HS-27A (cell line): ENCODE data around the gene ATP11A.

Experiments
- DNase-seq: peaks from one replicate; pipeline ENCODE4 v3.0.0-alpha.2; 2012; ENCODE audit warnings: low read depth, missing footprints

The ATP11A gene

DNA sequence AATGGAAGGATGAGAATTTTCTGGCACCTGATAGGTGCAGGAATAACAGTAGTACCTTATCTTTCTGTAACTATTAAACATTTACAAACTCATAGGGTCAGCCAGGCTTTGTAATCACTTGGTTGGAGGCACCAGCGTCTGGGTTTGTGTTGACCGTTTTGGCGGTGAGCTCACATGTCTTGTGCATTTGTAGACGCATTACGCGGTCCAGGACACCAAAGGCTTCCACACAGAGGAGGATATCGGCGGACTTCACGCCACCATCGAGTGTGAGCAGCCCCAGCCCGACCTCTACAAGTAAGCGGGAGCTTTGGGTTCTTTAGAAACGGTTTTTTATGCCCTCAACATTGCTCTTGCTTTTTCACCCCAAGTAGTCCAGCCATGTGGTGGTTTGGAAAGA, 129.3 kb downstream of the ATP11A start:
- no peak for DNase-seq

DNA sequence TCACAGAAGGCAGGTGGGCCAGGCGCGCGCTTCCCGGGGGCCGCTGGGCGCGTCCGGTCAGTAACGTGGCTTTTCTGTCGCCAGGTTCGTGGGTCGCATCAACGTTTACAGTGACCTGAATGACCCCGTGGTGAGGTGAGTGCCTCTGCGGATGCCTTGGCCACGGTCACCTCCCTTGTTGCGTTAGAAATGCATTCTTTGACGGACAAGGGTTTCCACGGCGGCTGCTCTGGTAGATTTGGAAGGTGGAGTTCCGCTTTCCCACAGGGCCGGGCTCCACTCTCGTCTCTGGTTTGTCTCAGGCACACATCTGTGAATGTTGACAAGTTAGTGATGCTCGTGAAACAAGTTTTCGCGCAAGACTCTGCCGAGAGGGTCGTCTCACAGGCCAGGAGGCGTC, 130.0 kb downstream of the ATP11A start:
- DNase-seq = no peak

DNA sequence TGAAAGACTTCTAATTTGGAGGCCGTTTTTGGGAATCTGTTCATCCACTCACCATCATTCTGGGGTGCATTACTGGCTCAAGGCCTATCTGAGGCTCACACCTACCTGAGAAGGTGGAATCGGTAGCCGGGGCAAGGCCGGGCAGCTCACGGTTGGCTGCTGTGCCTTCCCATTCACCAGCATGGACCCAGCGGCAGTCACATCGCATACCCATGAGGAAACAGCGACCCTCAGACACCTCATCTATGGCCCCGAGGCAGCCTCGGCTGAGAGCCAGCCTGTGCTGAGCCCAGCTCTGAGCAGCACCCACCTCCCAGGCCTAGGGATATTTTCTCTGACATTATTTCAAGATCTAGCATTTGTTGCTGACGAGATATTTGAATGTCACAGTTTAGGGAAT, 130.5 kb downstream of the ATP11A start:
- DNase-seq = no peak

DNA sequence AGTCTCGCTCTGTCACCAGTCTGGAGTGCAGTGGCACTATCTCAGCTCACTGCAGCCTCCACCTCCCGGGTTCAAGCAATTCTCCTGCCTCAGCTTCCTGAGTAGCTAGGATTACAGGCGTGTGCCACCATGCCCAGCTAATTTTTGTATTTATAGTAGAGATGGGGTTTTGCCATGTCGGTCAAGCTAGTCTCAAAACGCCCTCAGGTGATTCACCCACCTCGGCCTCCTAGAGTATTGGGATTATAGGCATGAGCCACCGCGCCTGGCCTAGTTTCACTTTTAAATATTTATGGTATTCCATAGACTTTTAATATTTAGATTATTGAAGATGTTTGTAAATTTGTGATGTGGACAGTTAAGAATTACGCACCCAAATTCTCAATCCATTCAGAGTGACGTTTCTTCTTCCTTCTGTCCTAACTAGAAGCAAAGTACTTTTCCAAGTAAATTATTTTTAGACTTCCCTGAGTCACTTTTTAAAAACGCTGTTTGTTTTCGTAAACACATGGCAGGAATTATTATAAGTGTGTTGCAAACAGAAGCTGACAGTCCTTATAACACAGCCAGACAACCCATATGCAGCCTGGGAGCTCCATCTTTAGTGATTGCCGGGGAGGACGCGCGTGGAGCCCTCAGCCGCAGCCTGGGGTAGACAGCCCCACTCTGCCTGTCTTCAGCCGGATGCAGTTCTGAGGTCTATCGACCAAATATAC, 131.7 kb downstream of the ATP11A start:
- DNase-seq = no peak

DNA sequence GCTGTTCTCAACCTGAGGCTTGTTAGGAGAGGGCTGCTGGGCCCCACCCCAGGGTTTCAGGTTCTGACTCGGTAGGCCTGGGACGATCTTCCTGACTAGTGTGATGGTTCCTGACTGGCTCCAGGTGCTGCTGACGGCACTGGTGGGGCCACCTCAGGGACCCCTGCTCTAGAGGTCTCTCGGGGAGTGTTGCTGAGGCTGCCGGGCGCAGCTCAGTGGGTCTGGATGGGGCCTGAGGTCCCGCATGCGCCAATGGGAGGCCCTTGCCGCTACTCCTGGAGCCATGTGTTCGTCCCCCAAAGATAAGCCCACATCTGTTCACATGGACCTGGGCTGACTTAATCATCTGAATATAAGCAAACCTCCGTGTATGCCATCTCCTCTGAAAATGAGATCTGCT, 133.0 kb downstream of the ATP11A start:
- DNase-seq = no peak

DNA sequence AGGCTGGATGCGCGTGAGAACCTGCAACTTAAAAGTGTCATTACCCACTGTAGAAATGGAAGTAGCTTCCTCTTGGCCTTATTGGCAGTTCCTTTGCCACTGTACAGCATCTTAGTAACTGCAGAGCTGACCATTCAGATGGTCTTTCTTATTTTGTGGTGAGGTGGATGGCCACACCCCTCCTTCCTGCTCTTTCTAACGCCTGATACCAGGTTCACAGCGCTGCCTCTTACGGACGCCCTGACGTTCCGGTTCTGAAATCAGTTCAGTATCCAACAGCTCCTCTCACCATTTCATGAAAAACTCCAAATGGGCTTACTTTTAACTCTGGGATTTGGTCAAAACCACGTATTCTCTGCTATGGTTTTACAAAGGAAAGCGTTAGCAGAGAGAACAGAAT, 134.6 kb downstream of the ATP11A start:
- DNase-seq = no peak

DNA sequence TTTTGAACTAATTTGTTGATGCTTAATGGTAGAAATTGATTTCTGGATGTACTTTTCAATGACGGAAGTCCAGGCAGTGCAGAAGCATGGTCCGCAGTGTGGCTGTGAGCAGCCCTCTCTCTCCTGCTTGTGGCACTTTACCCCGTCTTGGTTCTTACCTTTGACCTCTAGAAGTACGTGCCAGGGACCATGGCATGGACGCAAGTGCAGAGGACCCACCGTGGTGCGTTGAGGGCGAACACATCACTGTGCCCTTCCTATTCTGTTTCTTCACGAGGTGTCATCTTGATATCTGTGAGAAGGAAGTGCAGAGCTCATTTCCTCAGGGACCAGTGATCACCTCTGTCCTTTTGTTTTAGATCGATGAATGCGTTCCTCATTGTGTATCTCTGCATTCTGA, 135.2 kb downstream of the ATP11A start:
- no peak for DNase-seq

DNA sequence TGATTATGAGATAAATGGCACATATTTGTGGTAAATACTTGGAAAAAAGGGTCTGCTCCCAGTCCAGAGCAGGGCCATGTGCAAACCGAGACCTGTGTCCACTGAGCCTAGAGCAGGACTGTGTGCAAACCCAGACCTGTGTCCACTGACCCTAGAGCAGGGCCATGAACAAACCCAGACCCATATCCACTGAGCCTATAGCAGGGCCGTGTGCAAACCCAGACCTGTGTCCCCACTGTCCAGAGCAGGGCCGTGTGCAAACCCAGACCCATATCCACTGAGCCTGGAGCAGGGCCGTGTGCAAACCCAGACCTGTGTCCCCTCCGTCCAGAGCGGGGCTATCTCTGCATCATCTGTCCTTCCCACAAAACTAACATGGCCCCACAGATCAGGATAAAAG, 136.0 kb downstream of the ATP11A start:
- no peak for DNase-seq

DNA sequence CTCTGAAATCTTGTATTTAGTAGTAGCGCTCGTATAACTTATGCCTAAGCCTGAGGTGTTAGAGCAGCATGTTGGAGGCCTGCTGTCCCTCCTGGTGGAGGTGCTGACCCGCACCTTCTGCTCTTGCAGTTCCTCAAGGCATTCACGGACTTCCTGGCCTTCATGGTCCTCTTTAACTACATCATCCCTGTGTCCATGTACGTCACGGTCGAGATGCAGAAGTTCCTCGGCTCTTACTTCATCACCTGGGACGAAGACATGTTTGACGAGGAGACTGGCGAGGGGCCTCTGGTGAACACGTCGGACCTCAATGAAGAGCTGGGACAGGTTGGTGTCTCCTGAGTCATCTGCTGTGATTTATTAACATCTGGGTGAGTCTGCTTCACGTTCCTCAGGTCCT, 136.7 kb downstream of the ATP11A start:
- DNase-seq = no peak

DNA sequence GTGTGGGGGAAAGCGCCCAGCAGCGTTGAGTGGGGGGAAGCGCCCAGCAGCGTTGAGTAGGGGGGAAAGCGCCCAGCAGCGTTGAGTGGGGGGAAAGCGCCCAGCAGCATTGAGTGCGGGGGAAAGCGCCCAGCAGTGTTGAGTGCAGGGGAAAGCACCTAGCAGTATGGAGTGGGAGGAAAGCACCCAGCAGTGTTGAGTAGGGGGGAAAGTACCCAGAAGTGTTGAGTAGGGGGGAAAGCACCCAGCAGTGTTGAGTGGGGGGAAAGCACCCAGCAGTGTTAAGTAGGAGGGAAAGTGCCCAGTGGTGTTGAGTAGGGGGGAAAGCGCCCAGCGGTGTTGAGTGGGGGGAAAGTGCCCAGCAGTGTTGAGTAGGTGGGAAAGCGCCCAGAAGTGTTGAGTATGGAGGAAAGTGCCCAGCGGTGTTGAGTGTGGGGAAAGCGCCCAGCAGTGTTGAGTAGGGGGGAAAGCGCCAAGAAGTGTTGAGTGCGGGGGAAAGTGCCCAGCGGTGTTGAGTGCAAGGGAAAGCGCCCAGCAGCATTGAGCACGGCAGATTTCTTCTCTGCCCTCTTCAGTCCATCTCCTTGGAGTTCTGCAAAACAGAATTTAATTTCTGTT, 138.4 kb downstream of the ATP11A start:
- DNase-seq = no peak

DNA sequence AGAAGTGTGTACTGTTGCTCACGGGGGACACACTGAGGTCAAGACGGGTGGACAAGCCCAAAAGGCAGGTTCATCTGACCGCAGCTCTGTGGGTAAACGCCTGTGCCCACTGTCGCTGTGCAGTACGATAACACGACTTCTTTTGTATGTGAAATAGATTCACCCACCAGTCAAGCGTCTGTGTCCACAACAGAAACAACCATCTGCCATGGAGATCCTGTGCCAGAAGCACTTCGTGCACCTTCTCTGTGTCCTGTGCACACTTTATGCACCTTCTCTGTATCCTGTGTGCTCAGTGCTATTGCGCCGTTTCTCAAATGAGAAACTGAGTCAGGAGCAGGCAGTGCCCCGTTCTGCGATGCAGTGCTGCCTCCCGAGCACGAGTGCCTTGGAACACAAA, 138.9 kb downstream of the ATP11A start:
- DNase-seq = no peak

DNA sequence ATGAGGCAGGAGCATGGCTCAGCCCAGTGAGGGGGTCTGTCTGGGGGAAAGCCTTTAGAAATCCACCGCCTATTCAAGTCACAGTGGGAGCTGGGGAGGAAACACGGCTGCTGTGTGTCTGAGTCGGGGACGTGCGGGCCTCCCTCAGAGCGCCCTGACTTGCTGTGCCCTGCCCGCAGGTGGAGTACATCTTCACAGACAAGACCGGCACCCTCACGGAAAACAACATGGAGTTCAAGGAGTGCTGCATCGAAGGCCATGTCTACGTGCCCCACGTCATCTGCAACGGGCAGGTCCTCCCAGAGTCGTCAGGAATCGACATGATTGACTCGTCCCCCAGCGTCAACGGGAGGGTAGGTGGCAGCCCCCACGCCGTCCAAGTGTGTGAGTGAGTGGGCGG, 141.4 kb downstream of the ATP11A start:
- DNase-seq = no peak

DNA sequence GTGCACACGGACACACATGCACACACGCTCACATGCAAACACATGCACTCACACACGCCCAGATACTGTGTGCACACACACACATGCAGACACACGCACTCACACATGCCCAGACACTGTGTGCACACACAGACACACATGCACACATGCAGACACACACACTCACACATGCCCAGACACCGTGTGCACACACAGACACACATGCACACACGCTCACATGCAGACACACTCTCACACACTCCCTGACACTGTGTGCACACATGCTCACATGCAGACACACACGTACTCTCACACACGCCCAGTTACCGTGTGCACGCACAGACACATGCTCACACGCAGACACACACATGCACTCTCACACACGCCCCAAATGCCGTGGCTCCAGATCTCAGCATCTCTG, 142.0 kb downstream of the ATP11A start:
- no peak for DNase-seq

DNA sequence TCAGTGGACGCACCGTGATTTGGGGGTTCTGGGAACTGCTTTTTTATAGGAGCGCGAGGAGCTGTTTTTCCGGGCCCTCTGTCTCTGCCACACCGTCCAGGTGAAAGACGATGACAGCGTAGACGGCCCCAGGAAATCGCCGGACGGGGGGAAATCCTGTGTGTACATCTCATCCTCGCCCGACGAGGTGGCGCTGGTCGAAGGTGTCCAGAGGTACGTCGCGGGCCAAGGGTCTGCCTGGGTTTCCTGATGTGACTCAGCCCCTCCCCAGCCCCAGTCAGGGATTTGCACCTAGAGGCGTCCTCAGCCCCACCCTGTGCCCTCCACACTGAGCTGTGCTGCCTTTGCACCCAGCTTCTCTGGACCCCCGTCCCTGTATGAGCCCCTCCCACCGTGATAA, 143.0 kb downstream of the ATP11A start:
- DNase-seq = no peak

DNA sequence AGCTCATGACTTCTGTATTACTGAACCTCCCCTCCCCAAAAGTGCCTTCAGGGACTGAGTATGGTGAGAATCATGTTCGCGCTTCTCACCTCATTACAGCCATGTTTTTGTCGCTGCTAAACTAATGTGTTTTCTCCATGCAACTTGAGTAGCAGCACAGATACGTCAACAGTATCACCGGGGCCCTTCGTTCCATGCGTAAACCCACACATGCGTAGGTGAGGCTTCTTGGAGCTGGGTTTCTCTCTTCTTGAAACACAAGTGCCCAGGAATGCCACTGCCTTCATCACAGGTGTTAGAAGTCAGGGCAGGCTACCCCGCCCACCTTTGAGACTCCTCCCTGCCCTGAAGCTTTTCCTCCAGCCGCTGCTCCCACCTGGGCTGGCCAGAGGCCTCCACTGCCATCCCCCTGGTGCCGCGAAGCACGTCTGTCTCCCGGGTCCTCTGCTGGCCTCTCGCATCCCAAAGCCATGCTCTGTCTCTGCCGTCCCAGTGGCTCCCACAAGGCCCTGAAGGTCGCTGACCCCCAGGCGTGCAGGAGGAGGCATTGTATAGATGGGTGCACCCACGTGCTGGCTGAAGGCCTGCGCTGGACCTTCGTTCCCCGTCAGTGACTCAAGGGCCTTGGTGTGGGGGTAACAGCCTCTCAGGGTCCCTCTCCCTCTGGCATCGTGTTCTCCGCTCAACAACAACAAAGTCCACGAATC, 143.9 kb downstream of the ATP11A start:
- DNase-seq = no peak

DNA sequence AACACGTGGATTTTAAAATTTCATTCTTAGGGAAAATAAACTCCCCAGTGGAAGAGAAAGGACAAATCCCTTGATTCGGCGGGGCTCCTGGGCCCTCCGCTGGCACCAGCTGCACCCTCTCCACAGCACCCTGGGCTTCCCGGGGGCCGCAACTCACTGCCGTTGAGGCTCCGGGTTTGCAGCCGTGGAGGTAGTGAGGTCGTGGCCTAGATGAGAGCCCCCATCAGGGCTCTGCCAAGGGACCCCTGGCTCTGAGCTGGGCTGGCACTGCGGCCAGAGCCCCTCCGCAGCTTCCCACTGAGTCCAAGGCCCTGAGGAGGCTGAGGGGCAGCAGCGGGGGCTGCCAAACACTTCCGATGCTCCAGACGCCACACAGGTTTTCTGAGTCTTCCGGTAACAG, 145.5 kb downstream of the ATP11A start:
- no peak for DNase-seq

DNA sequence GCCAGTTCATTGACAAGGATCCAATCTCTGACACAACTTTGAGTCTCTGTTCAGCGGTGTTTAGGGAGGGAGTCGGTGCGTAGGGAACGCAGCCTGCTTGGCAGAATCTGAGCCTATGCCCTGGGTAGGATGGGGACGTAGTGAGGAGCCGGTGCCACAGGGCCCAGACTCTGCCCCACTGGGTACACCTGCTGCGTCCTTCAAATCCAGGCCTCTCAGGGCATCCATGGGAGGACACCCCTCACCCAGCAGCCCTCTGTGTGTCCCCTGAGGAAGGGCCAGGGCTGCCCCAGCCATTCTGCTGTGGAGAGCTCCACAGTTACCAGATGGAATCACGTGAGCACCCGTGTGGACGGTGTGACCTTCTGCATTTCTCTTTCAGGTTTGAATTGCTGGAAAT, 146.0 kb downstream of the ATP11A start:
- DNase-seq = no peak

DNA sequence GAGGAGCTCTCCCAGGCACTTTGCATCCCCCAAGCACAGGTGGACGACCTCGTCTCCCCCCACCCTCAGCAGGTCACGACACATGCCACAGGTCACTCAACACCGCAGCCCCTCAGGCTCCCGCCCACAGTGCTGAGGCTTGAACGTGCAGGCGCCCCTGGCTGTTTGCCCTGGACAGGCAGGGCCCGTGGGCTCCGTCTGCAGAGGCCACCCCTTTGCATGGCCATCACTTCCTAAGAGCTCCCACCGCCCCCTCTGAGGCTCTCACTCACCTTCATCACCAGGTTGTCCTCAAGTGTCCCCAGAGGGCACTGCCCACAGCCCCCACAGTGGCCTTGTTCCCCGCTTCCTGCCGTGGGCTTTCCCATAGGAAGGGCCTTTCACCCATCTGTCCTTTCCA, 147.1 kb downstream of the ATP11A start:
- DNase-seq = no peak

DNA sequence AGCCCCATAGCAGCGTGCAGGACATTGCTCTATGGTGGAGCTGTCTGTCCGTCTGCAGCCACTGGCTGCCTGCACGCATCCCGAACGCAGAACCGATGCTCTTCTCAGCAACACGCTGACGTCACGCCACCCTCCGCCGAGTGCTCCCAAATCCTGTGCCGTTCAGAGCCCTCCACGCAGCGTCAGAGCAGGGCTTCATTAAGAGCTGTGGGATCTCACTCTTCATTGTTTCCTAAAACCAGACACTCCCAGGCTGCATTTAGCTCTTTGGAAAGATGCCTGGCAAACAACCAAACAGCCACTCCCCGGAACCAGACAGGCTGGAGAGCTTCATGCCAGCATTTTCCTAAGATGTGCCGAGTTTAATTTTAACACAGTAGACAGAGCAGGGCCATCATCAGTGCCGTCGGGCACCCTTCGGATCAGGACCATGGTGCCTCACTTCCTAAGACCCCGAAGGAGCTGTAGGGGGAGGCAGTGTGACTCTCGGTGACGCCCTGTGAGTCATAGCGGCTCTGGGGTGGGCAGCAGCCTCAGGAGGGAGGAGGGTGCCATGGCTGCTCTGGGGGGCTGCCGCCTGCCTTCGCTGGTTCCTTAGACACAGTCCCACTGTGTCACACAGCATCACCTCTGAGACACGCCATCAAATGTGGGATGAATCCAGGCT, 147.7 kb downstream of the ATP11A start:
- no peak for DNase-seq

DNA sequence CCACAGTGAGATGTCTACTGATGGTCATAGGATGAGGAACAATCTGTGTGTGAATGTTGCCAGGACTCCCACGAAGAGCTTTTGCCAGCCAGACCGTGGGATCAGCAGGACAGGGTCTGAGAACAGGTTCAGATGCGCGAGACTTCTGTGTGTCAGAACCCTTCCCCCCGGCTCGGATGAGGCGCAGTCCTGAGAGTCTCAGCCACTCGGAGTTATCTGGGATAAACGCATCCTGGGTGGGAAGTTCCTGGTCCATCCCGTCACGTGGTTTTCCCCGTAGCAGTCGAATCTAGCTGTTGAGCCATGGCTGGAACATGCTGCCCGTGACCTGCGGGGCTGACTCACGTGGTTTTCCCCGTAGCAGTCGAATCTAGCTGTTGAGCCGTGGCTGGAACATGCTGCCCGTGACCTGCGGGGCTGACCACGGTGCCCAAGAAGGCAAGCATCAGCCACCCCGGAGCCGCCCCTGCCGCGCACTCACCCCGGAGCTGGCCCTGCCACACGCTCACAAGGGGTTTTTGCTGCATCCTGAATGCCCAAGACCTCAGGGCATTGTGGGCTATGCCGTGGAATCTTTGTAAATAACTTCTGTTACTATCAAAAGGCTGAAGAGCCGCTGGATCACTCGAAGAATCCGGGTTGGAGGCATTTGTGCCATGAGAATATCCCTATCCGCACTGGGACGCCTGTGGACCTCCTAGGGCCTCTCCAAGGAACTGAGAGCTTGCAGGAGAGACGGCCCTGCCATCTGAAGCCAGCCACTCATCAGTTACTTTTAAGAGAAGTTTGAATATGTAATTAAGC, 148.4 kb downstream of the ATP11A start:
- no peak for DNase-seq

DNA sequence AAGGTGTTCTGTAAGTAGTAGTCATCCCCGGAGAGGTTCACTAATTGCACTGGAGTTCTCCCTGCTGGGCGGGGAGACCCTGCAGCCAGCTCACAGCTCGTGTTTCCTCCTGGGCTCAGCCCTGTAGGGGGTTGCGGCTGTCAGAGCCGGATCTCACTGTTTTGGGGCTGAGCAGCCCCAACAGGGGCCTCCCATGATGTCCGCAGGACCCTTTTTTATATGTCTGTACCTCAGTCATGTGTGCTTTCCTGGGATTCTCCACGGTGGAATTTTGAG, 148.9 kb downstream of the ATP11A start:
- DNase-seq = no peak

DNA sequence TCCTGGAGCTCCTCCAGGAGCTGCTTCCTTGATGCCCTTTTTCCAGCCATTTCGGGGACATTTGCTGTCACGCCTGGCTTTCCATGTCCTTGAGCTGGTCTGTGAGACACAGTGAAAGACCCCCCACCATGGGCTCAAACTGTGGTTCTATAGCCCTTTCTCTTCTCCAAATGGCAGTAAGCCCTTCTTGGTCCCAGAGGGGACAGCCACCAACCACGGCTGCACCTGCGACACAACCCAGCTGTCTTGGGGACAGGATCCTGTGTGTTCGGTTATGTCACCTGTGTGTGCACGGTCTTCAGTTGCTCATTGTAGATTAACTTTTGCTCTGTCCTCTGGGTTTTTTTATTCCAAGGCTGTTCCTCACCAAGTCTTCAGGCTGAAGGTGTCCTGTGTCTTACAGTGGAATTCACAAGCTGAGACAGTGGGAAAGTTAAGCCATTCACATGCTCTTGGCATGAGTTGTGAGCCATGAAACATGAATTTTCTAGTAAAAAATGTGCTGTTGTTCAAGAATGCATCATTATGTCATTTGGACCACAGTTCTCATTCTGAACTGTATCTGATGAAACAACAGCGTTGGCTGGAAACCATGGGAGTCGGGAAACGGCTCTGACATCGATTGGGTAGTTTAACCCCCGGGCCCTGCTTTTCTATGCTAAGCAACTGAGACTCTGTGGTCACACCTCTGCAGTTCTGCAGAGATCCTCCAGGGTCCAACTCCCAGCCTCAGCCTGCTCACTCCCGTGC, 149.7 kb downstream of the ATP11A start:
- DNase-seq = no peak
